Neuronal stem cell (in vitro differentiated cells): ENCODE measurements around the gene C12orf50.
"Not testable (repeated sequence)": the region's sequence is repeated elsewhere in the genome, so short reads cannot be mapped to it uniquely, and the experiment has no call there.

Experiments used
- DNase-seq: peaks from one replicate; pipeline ENCODE4 v3.0.0-alpha.2; 2013; ENCODE audit warnings: low spot score
- H2AFZ ChIP-seq: one replicate; pipeline ENCODE4 v1.6.1; 2013; ENCODE audit warnings: mild to moderate bottlenecking, low read length, inconsistent platforms
- H2AK5ac ChIP-seq: 2 replicates; pipeline ENCODE4 v1.6.1; 2013; ENCODE audit warnings: low read depth, mild to moderate bottlenecking, inconsistent platforms, low read length, moderate library complexity, mixed read lengths
- H2BK120ac ChIP-seq: 2 replicates; pipeline ENCODE4 v1.6.1; 2013; ENCODE audit warnings: low read depth, mild to moderate bottlenecking, inconsistent platforms, low read length, moderate library complexity, mixed read lengths
- H2BK12ac ChIP-seq: one replicate; pipeline ENCODE4 v1.6.1; 2013; ENCODE audit warnings: low read length, inconsistent platforms
- H2BK15ac ChIP-seq: 2 replicates; pipeline ENCODE4 v1.6.1; 2013; ENCODE audit warnings: mild to moderate bottlenecking, low read length, inconsistent platforms, mixed read lengths
- H2BK5ac ChIP-seq: one replicate; pipeline ENCODE4 v1.6.1; 2013; ENCODE audit warnings: inconsistent platforms, mild to moderate bottlenecking, low read length, moderate library complexity
- H3K14ac ChIP-seq: one replicate; pipeline ENCODE4 v1.6.1; 2013; ENCODE audit warnings: low read length, inconsistent platforms
- H3K18ac ChIP-seq: 2 replicates; pipeline ENCODE4 v1.6.1; 2013; ENCODE audit warnings: low read length, inconsistent platforms
- H3K23ac ChIP-seq: 2 replicates; pipeline ENCODE4 v1.6.1; 2013; ENCODE audit warnings: low read depth, mild to moderate bottlenecking, mixed read lengths, low read length, inconsistent platforms; ENCODE audit not compliant: poor library complexity
- H3K27ac ChIP-seq: replicated peaks from 3 replicates; pipeline ENCODE4 v1.5.1; 2013; ENCODE audit warnings: low read length, inconsistent platforms
- H3K27me3 ChIP-seq, 3 experiments: 2 replicates each; pipeline ENCODE4 v1.6.1; 2013; ENCODE audit warnings: low read length in 3 of 3, mild to moderate bottlenecking in 2 of 3, inconsistent platforms in 1 of 3, low read depth in 1 of 3, mixed read lengths in 1 of 3, moderate library complexity in 1 of 3; ENCODE audit not compliant: control insufficient read depth in 3 of 3, insufficient read depth in 3 of 3
- H3K36me3 ChIP-seq, 2 donors: replicated peaks in 1 of 2; 2 replicates each; pipeline ENCODE4 v1.6.1; 2013; ENCODE audit warnings: low read length in 2 of 2; ENCODE audit not compliant: control insufficient read depth in 2 of 2, insufficient read depth in 2 of 2
- H3K4ac ChIP-seq: 2 replicates; pipeline ENCODE4 v1.6.1; 2013; ENCODE audit warnings: inconsistent platforms, mild to moderate bottlenecking, low read length, moderate library complexity
- H3K4me1 ChIP-seq, 2 donors: 1 replicate in 1 of 2; 2 replicates in 1 of 2; pipeline ENCODE4 v1.6.1; 2013; ENCODE audit warnings: low read length in 2 of 2, low read depth in 1 of 2; ENCODE audit not compliant: control insufficient read depth in 2 of 2, insufficient read depth in 1 of 2
- H3K4me2 ChIP-seq: one replicate; pipeline ENCODE4 v1.6.1; 2013; ENCODE audit warnings: mild to moderate bottlenecking, low read length, inconsistent platforms; ENCODE audit not compliant: insufficient read depth, poor library complexity, severe bottlenecking
- H3K4me3 ChIP-seq, 2 donors: 2 replicates each; pipeline ENCODE4 v1.5.1; 2013; ENCODE audit warnings: low read length in 2 of 2, mild to moderate bottlenecking in 2 of 2, inconsistent platforms in 1 of 2, moderate library complexity in 1 of 2
- H3K79me1 ChIP-seq: one replicate; pipeline ENCODE4 v1.6.1; 2013; ENCODE audit warnings: low read depth, mild to moderate bottlenecking, inconsistent platforms, low read length, moderate library complexity
- H3K9ac ChIP-seq: one replicate; pipeline ENCODE4 v1.6.1; 2013; ENCODE audit warnings: mild to moderate bottlenecking, low read depth, low read length, inconsistent platforms; ENCODE audit not compliant: poor library complexity
- H3K9me3 ChIP-seq, 2 donors: replicated peaks in 1 of 2; 2 replicates each; pipeline versions ENCODE3 to v1.6.1; 2013; ENCODE audit warnings: low read length in 2 of 2, mild to moderate bottlenecking in 2 of 2, inconsistent platforms in 1 of 2, low read depth in 1 of 2, mixed read lengths in 1 of 2, moderate library complexity in 1 of 2; ENCODE audit not compliant: control insufficient read depth in 2 of 2, insufficient read depth in 1 of 2
- H4K8ac ChIP-seq: one replicate; pipeline ENCODE4 v1.6.1; 2013; ENCODE audit warnings: low read depth, mild to moderate bottlenecking, inconsistent platforms, low read length, moderate library complexity
- H4K91ac ChIP-seq: one replicate; pipeline ENCODE4 v1.6.1; 2013; ENCODE audit warnings: low read length, low read depth, mild to moderate bottlenecking, inconsistent platforms; ENCODE audit not compliant: poor library complexity
- WGBS, 2 donors: extraction: QIAGEN DNeasy Blood & Tissue Kit; methylation state at CpG; one replicate each; pipeline ENCODE4 v1.1.7; 2013; ENCODE audit warnings: missing lambda C conversion rate in 2 of 2, mixed read lengths in 1 of 2; ENCODE audit not compliant: insufficient read length in 2 of 2, insufficient replicate concordance in 1 of 2; ENCODE audit errors: extremely low coverage in 2 of 2; 5-methylcytosine and 5-hydroxymethylcytosine counted together

Gene C12orf50

DNA sequence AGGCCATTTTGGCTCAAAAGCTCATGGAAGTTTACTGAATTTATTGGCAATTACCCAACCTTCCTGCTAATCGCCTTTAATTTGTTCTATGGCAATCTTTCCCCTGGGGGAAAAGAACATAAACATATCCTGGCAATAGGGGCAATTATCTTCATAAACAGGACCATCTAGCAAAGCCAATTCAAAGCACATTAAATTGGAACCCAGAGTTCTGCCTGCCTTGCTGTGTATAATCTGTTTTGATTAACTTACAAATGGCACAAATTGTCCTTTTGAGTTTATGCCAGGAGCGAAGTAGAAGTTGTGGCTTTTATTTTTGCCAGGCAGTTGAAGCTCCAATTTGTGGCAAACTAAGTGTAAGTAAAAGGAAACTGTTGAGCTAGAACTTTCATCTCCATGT, 68.6 kb downstream of the C12orf50 start:
- no peak overlapping the region for H3K4ac ChIP-seq
- DNase-seq, result no peak

DNA sequence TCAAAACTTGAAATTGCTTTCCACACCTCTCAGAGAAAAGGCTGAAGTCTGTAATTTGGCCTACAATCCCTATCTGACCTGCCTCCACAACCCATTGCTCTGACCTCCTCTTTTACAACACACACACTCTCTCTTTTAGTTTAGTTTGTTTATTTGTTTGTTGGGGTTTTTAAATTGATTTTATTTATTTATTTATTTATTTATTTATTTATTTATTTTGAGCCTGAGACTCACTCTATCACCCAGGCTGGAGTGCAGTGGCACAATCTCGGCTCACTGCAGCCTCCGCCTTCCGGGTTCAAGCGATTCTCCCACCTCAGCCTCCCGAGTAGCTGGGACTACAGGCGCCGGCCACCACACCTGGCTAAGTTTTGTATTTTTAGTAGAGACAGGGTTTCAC, 75.2 kb downstream of the C12orf50 start:
- not testable (repeated sequence) for H2BK120ac ChIP-seq, H3K27ac ChIP-seq, H3K14ac ChIP-seq, H3K27me3 ChIP-seq, H3K9ac ChIP-seq, H2AK5ac ChIP-seq, H2BK12ac ChIP-seq, H3K36me3 ChIP-seq, H2BK5ac ChIP-seq, H3K23ac ChIP-seq, H4K91ac ChIP-seq, H3K4me3 ChIP-seq, H3K4me2 ChIP-seq, H3K4me1 ChIP-seq, DNase-seq, H2AFZ ChIP-seq, H3K9me3 ChIP-seq, H3K79me1 ChIP-seq, H3K4ac ChIP-seq, H4K8ac ChIP-seq, H3K18ac ChIP-seq, H2BK15ac ChIP-seq
- WGBS, 2 donors, result no CpG with 5 or more reads among the region's 7 CpGs

More for the DNA sequence above, 68.6 kb downstream of the C12orf50 start:
- Histone ChIP-seq H3K4me2 (no peak overlapping the region), H3K79me1 (no peaks in the 10 kb centered on the region), H3K9me3 (no peaks in the 10 kb centered on the region), H4K91ac (no peak overlapping the region), H2AFZ (no peak overlapping the region), H3K4me3 (no peak overlapping the region), H3K36me3 (no peaks in the 10 kb centered on the region), H3K14ac (no peak overlapping the region), H2BK12ac (no peak overlapping the region), H2BK15ac (no peak overlapping the region), H3K23ac (no peak overlapping the region), H2BK5ac (no peak overlapping the region), H2BK120ac (no peak overlapping the region), H3K4me1 (no peaks in the 10 kb centered on the region), H3K27me3 (no peaks in the 10 kb centered on the region), H2AK5ac (no peak overlapping the region), H3K9ac (no peak overlapping the region), H3K27ac (no peak overlapping the region), H4K8ac (no peak overlapping the region), H3K18ac (no peak overlapping the region)
- WGBS, 2 donors, result no CpG with 5 or more reads among the region's 2 CpGs

DNA sequence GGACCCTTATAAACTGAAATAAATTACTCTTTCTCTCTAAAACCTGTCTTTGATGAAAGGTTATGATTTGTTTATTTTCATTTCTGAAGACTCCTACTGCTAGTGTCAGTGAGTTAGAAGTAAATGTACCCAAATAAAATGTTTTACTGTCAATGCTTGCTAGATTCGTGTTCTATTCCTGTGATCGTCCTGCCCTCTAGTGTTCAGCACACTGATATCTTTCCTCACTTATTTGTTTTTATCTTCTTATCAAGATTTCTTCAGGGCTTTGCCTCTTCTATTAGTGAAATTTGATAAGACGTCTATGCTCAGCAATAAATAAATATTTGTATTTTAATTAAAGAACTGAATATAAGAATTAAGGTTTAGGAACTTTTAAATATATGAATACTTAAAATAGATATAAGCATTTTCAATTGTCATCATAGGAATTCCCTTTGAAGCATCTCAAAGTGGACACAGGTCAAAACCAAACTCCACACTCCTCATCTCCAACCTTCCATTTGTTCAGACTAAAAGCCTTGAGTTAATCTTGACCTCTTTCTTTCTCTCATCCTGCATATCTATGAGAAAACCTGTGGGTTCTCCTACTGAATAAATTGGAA, 75.8 kb downstream of the C12orf50 start:
- no peaks in the 10 kb centered on the region for H3K79me1 ChIP-seq
- no peak overlapping the region for H4K91ac ChIP-seq
- H3K27ac ChIP-seq, result no peak overlapping the region
- no peak overlapping the region for H4K8ac ChIP-seq
- H3K36me3 ChIP-seq, result no peaks in the 10 kb centered on the region
- no peak overlapping the region for H3K9ac ChIP-seq
- no peaks in the 10 kb centered on the region for H3K9me3 ChIP-seq
- no peak overlapping the region for H2BK15ac ChIP-seq
- H2AFZ ChIP-seq, result peak overlapping the region; percentile 73
- H3K4me2 ChIP-seq, result no peak overlapping the region
- no peak overlapping the region for H3K14ac ChIP-seq
- no peak overlapping the region for H3K4me3 ChIP-seq
- no peak overlapping the region for H2AK5ac ChIP-seq
- no peak overlapping the region for H3K23ac ChIP-seq
- no peak overlapping the region for H2BK5ac ChIP-seq
- no peaks in the 10 kb centered on the region for H3K27me3 ChIP-seq
- H3K4ac ChIP-seq, result no peak overlapping the region
- H3K18ac ChIP-seq, result no peak overlapping the region
- peaks cover 3% of the 10 kb centered on the region in 2 donors for H3K4me1 ChIP-seq
- no peak overlapping the region for H2BK12ac ChIP-seq
- WGBS, 2 donors, result no CpG with 5 or more reads among the region's 3 CpGs
- peak; percentile 36 for DNase-seq
- H2BK120ac ChIP-seq, result no peak overlapping the region

- no peak overlapping the region for H3K27ac ChIP-seq
- H2BK5ac ChIP-seq, result no peak overlapping the region
- H4K91ac ChIP-seq, result no peak overlapping the region
- H3K4me1 ChIP-seq, result peaks cover 3% of the 10 kb centered on the region in 2 donors
- no peaks in the 10 kb centered on the region for H3K27me3 ChIP-seq
- H3K79me1 ChIP-seq, result no peaks in the 10 kb centered on the region
- peak; percentile 12 for DNase-seq
- H3K4me2 ChIP-seq, result no peak overlapping the region
- H3K14ac ChIP-seq, result no peak overlapping the region
- H3K9me3 ChIP-seq, result no peaks in the 10 kb centered on the region
- H2BK12ac ChIP-seq, result no peak overlapping the region
- no peaks in the 10 kb centered on the region for H3K36me3 ChIP-seq
- H2AK5ac ChIP-seq, result no peak overlapping the region
- no peak overlapping the region for H3K18ac ChIP-seq
- WGBS, 2 donors, result no CpG with 5 or more reads among the region's 5 CpGs
- H3K4me3 ChIP-seq, result no peak overlapping the region
- peak overlapping the region; percentile 73 for H2AFZ ChIP-seq
- H2BK15ac ChIP-seq, result no peak overlapping the region
- H3K23ac ChIP-seq, result no peak overlapping the region
- no peak overlapping the region for H3K9ac ChIP-seq
- H4K8ac ChIP-seq, result no peak overlapping the region
- H3K4ac ChIP-seq, result no peak overlapping the region
- no peak overlapping the region for H2BK120ac ChIP-seq
These were observed 76.4 kb downstream of the C12orf50 start for GRCh38 chr12:87952850-87953249.
